Glomerular endothelial cell (primary cell): ENCODE measurements around the gene SNAP23. TPM values are rescaled to one million over a fixed set of nuclear protein-coding genes. Genes with fewer than 3 reads are reported as not detected.
A peak's percentile ranks its signal among the peaks of the same experiment; 100 is the strongest.

Experiments used
- DNase-seq: peaks from one replicate; pipeline ENCODE4 v3.0.0-alpha.2; 2011; ENCODE audit warnings: low read depth, low spot score; ENCODE audit errors: extremely low read depth
- total RNA-seq: library from RNA; depleted of rRNA; stranded (reverse); fragments of >200 nt; gene quantifications from 2 replicates; pipeline ENCODE4 v1.2.3, GENCODE V29; 2015

The SNAP23 gene
- total RNA-seq = 106 and 118 TPM in 2 replicates

DNA sequence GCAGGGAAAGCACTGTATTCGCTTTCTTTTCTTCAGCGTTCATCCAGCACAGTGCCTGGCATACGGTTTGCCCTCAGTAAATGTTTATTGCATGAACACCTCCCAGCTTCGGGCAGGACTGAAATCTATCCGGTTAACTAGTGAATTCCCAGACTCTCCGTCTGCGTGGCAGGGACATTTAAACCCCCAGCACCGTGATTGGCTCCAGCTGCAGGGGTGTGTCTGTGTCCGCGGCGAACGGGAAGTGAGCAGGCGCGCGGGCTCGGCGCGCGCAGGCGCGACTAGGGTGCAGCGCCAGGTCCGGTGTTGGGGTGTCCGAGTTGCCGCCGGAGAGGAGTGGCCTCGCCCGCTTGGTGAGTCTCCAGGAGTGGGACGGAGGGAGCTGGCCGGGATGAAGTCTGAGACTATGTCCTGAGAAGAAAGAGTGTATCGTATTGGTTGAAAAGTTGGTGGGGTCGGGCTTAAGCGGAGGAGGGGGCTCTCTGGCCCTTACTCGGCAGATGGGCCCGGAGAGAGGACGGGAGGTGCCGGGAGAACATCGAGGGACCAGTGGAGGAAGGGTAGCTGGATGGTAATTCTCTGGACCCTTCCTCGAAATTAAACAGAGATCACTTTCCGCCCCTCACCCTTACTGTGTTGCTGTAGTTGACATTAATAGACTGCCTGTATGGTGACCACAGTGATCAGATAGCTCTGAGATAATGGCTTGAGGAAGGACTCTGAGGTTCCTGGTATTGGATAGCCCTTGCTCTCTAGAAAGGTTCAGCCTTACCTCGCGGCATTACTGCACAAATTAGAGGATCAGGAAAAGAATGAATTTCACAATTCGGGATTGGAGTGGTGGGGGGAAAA is at the start of gene SNAP23:
TSS of gene SNAP23 (plus strand) at position 274 of the 852 bp plus-strand sequence. CDS start 16,213 bp downstream, outside the sequence.
- no peak for DNase-seq

DNA sequence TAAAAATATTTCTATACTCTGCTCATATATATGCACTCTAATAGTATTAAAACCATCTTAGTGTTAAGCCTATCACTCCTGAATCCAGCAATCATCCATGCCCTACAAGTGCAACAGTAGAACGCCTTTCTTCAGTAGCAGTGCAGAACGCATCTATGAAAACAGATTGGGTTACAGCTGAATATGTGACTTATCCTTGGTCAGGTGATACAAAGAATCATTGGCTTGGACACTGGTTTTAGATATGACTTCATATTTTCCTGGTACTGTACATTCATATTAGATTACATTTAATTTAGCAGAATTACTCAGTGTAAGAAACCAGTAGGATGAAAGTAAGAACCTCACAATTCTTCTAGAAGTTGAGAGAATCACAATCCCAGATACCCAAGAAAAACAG is 47.8 kb upstream of the SNAP23 start:
- no peak for DNase-seq

DNA sequence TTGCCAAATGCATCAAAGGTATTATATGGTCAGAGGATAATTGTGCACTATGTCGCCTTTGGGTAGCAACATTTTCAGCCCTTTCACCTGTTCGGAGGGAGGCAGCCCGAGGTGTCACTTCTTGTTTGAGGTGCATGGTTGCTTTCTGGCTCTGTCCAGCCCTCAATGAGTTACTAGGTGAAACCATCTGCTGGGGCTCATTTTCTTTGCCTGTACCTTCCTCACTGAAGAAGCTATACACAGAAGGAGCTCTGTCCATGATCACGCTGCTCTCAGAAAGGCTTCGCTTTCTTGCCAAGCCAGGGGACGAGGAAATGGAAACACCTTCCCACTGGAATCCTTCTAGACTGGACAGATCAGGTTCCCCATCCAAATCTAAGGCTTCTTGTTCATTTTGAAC is 47.2 kb upstream of the SNAP23 start:
- DNase-seq = no peak

DNA sequence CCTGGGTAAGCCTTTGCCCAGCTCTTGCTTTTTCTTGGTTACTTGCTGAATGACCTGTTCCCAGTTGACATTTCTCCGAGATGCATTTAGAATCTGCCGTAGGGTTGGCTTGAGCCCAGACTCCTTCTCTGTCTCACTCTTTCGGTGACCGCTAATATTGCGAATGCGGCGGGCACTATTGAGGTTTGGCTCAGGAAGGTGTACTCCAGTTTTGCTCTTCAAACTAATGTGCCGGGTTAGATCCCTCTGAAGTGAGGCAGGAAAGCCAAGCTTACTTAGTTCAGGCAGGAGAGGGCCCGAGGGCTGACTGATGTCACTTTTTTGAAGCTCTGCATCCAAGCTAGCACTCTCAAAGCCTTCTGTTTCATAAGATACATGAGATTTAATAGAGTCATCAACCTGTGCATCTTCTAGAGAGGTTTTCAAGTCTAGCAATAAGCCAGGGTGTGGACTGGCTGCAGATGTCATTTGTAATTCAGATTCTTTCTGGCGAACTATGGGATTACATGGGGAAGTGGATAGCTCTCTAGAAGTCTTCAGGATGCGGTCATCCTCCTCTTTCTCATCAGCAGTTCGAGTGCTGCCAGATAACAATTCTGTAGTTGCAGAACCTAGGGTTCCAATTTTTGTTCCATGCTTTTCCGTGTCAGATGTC is 45.5 kb upstream of the SNAP23 start:
- no peak for DNase-seq

DNA sequence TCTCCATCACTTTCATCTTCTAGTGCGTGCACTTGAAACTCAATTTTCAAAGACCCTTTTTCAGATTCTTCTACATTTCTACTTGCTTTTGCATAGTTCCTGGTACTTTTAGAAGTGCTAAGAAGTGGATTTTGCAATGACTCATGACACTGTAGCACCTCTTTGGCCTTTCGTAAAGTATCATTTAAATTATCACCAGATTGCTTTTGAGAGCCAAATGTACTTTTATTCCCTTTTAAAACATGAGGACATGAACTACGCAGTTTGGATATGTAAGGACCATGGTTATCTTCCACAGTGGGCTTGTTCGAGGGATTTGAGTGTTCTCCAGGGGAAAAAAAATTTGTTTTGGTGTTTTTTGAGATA is 45.0 kb upstream of the SNAP23 start:
- no peak for DNase-seq

DNA sequence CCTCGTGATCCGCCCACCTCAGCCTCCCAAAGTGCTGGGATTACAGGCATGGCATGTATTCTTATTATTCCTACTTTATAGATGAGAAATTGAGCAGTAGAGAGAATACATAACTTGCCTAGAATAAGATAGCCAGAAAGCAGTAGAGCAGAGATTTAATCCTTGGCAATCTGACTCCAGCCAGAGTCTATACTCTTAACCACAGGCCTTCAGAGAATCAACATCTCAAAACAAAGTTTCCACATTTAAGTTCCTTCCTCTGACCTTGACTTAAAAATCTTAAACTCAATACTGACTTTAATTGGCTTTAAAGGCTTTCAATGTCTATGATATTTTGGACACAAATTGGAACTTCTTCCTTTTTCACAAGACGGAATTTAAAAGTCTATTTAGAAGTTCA is 41.6 kb upstream of the SNAP23 start:
- no peak for DNase-seq

DNA sequence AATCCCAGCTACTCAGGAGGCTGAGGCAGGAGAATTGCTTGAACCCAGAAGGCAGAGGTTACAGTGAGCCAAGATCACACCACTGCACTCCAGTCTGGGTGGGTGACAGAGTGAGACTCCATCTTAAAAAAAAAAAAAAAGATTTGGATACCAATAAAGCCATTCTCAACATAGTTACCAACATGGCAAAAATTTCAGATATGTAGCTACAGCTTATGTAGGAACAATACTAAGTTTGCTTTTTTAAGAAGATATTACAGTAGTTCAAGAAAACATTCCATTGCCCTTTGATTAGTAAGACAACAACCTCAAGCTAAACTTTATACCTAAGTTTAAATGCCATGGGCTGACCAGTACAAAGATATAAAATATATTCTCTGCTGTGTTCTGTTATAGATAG is 38.9 kb upstream of the SNAP23 start:
- no peak for DNase-seq

DNA sequence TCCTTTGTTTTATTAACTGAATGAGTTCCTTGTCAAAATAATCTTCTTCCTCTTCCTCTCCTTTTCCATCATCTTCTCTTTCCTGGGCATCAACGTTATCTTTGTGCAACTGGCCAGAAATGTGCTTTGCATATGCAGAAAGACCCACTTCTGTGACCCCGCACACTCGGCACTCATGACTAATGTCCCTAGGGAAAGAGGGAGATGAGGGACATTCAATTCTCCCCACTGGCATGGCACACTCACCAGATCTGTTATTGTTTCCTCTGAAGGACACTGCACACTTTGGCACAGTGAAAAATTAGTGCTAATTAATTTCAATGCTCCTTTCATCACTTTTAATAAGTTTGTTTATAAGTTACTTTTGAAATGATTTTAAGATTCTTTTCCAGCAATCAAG is 38.5 kb upstream of the SNAP23 start:
- no peak for DNase-seq

DNA sequence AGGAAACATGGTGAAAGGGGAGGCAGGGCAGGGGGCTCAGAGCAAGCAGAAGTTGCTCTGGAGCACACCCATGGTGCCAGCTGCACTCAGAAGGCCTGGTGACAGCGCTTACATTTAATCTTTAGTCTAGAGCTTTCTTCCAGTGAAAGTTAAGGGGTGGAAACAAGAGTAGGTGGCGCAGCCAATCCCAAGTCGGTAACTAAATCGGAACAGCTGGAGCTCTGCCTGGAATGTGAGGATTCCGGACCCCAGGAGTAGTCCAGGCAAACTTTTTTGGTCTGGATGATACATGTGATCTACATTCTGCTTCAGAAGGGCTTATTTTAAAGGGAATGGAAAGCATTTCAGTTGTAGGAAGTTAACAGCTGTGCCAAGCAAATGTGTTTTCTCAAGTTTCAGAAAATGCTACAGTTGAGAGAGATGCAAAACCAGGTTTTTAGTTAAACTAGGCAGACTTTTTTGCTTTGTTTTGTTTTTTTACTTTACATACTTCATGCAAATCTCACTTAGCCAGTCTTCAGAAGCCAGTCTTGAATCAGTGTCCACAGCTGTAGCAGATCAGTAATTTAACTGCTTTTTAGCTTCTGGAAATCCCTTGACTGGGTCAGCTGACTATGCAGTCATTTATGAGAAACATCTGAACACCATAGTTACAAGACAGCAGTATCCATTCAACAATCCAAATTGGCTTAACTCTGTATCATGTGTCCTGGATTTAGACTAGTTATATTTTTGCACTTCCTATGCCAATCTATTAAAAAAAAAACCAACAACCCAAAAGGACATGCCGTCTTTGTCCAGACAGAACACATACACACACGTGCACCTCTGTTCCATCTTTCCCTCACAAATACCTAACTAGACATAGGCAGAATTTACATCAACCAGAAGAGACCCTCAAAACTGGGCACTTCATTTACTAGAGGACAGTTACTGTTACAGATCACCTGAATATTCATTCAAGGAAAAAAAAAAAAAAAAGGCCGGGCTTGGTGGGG is 37.7 kb upstream of the SNAP23 start:
- DNase-seq = peak; percentile 39

DNA sequence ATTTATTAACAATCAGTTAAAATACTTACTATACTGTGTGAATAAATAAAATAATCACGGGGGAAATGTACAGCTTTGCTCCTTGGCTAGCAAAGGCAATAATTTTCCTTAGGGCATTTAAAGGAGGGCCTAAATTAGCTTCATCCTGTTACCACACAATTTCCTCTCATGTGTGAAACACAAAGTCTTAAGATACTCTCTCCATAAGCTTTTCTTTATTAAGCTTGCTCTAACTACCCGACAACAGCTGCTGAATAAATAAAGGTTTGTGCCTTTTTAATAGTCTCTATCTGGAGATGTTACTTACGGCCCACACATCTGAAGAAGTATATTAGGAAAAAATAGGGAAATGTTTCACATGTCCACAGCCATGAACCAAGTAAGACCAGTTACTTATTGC is 34.2 kb upstream of the SNAP23 start:
- no peak for DNase-seq

DNA sequence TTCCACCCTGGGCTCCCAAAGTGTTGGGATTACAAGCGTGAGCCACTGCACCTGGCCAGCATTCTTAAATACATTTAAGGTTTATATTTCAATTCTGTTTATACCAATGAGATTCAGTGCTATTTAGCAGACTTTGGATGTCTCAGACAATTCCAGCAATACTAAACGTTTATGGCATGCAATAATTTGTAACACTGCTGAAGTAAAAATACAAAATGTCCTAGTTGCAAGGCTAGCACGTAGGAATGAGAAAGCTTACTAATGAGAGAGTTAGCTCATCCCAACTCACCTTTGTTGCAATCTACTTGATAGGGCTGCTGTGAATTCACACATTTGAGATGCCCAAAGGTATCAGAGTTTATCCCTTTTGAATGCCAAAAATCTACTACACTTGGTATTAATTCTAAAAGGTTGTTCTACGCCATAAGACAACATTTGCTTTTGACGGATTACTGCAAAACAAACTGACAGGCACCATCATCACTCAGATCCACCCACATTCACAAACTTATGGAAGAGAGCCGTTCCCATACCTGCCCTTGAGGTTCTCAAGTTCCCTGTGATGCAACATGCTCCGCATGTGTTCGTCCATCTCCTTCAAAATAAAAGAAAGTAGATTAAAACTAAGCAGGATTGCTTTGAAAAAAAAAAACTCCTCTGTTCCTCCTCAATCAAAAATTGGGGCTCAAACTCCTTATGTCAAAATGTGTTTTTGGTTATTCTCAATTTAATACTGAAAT is 29.7 kb upstream of the SNAP23 start:
- no peak for DNase-seq

DNA sequence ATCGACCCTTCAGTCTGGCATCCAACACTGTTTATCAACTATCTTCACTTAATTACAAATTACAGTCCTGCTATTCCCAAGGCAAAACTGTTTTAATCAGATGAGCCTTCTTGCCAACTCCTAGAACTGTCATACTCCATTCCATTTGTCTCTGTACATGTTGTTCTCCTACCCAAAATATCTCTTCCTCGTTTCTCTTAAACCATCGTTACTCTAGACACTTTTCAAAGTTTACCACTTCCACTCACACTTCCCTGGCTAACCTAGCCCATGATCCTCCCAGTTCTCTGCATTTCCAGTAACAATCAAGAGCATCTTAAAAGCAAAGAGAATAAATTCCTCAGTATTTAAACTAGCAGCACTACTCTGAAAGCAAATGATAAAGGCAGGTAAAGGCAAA is 24.4 kb upstream of the SNAP23 start:
- DNase-seq = no peak

DNA sequence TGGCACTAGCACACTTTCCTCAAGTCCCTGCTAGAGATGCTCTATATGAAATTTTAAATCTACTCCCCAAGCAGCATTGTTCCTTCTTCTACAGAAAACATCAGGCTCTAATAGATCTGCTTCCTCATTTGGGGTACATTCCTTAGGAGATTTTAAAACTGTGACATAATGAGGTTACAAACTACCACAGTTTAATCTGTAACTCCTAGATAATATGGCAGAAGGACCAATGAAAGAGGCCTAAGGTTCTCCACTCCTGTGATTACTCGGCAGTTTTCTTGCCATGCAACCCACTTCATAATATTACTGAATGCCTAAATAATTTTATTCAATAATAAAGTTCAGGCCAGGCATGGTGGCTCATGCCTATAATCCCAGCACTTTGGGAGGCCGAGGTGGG is 20.6 kb upstream of the SNAP23 start:
- DNase-seq = no peak

DNA sequence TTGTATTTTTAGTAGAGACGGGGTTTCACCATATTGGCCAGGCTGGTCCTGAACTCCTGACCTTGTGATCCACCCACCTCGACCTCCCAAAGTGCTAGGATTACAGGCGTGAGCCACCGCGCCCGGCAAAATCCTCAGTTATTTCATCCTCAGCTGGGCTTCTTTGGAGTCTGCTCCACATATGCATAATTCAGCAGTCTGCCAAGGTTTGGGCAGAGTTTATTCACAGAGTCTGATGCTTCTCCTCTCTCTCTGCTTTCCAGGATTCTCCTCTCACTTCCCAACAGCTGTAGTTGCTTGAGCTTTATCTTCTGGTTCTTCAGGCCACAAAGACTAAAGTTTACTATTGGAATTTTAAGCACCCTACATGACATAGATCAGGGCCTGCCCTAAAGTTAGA is 12.7 kb upstream of the SNAP23 start:
- no peak for DNase-seq

DNA sequence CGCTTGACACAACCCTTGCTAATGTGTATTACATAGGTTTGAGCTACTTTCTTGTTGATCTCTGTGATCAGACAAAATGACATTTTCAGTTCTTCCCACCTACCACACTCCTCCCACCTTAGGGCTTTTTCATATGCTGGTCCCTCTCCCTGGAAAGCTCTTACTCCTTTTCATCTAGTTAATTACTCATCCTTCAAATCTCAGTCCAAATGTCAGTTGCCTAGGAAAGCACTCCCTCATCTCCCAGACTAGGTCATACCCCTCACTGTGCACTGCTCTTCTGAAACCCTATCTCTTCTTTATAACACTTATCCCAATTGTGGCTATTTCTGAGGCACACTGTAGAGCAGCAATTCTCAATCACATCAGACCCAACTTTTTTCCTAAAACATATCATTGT is 11.8 kb upstream of the SNAP23 start:
- DNase-seq = no peak

DNA sequence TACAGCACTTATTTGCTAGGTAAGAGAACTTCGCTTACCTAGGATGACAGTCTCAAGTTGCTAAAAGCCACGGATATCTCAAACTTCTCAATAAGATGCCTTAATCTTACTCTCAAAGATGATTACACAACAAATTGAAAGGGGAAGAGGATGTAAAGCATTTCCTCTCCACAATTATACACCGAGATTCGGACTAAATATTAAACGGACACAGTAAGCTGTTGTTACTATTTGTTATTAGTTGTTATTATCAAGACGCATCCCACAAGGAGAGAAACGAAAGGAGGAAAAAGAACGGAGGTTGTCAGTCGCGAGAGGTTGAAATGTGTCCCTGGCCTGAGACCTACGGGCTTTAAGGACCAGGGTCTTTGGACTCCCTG is 5.2 kb upstream of the SNAP23 start:
- DNase-seq = no peak

DNA sequence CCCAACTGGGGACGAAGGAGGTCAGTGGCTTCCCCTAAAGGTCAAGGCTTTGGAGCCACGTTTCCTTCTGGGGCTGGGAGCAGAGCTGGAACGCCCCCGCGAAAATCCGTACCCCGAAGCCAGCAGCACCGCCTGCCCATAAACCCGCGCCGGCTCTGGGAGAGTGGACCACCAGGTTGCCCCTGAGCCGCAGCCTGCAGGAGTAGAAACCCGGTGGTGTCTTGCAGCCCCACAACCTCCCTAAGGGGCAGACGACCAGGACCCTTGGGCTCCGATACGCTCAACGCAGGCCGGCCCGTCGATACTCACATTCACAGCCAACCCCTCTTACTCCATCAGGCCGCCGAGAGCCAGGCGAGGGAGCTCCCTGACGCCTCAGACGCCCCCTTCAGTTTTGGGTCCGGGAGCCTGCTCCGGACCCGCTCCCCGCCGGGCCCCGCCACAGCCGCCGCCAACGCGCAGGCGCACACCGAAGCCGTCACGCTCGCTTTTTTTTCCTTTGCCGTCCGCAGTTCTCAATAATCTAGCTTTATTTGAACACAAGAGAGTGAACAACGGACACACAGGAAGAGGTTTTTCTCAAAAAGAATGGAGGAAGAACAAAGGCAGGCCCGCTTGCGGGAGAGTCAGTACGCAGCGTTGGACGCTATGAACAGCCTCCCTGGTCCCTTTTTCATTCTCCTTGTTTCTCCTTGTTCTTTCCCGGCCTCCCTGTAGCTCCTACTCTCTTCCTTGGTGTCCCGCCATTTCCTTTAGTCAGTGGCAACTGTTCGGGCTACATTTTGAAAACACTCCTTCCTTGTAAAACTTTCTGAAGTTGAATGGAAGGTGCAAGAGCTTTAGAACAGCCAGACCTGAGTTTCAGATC is 4.5 kb upstream of the SNAP23 start, which contains the start of gene ZNF106:
TSS of gene ZNF106 (minus strand) at position 471 of the 868 bp plus-strand sequence. CDS start 18,852 bp downstream, outside the sequence.
- no peak for DNase-seq

DNA sequence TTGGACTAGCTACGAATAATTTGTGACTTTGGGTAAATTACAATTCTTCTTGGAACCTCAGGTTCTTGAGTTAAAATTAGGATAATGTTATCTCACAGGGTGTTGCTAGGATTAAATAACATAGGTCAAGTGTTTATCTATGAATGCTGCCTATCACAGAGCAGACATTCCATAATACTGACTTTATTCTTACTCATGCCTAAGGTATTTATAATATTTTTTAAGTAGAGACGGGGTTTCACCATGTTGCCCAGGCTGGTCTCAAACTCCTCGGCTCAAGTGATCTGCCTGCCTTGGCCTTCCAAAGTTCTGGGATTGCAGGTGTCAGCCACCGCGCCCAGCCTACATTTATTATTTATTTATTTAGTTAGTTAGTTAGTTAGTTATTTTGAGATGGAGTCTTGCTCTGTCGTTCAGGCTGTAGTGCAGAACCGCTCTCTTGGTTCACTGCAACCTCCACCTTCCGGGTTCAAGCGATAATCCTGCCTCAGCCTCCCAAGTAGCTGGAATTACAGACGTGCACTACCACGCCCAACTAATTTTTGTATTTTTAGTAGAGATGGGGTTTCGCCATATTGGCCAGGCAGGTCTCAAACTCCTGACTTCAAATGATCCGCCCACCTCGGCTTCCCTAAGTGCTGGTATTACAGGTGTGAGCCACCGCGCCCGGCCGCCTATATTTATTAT is 3.8 kb upstream of the SNAP23 start:
- DNase-seq = no peak

DNA sequence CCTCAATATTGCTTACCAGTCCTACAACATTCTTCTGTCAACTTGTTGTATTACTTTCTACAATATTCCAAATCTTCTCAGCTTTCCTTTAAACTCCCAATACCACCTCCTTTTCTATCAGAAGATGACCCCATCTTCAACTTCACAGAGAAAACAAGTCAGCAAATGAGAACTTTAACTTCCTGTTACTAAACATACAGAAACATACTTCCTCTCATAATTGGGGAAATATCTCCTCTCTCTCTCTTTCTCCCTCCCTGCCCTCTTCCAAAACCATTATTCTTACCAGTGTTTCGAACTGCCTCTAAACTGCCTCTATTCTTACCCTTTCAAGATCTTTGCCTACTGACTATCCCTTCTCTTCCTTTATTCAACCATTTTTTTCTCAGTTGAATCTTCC is 1.8 kb upstream of the SNAP23 start:
- DNase-seq = no peak
